Suprapubic skin (tissue), 4 donors: ENCODE data around the gene STXBP5L.

Experiments used
- CTCF ChIP-seq, 2 donors: fragments of 200-600 bp in 1 of 2; fragments of 450-650 bp in 1 of 2; sonication (generic) in 1 of 2; IDR thresholded peaks; one replicate each; pipeline ENCODE4 v1.5.1; 2016 to 2019; ENCODE audit warnings: antibody characterized with exemption in 2 of 2, mild to moderate bottlenecking in 1 of 2, moderate library complexity in 1 of 2
- EP300 ChIP-seq: sonication (generic); formaldehyde crosslinking; IDR thresholded peaks from one replicate; pipeline ENCODE4 v1.6.1; 2017; ENCODE audit warnings: antibody characterized with exemption
- POLR2A ChIP-seq, 2 donors: fragments of 450-650 bp; IDR thresholded peaks; one replicate each; pipeline ENCODE4 v1.6.1; 2017; ENCODE audit warnings: antibody characterized with exemption in 2 of 2, mild to moderate bottlenecking in 2 of 2, moderate library complexity in 2 of 2
- POLR2AphosphoS5 ChIP-seq, 3 donors: sonication (generic); formaldehyde crosslinking; IDR thresholded peaks; one replicate each; pipeline ENCODE4 v1.6.1; 2017; ENCODE audit warnings: antibody characterized with exemption in 3 of 3

DNA sequence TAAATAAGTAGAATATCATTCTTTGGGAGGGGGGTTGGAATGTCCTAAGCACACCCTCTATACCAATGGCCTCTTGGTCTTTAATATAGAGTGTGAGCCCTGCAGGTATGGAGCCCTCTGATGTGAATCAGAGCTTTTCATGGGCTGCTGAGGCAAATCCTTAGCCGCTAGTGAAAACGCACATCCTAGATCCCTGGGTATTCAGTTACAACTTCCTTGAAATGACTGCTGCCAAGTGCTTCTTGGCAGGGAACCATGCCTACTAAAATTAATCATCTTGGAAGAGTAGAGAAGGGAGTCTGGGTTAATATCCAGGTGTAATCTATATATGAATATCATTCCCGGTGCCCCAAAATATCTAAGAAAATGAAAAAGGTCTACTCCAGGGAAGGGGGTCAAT lies 528.6 kb downstream of the STXBP5L start:
- TF ChIP-seq CTCF (IDR thresholded peaks at IDR 0.05), result no peak
- no peak for TF ChIP-seq POLR2AphosphoS5 (IDR thresholded peaks at IDR 0.05)
- TF ChIP-seq POLR2A (IDR thresholded peaks at IDR 0.05), result no peak
- no peak for TF ChIP-seq EP300
